Lower leg skin (tissue), 4 donors: ENCODE results near the gene VPS26B. TPM values are rescaled to one million over a fixed set of nuclear protein-coding genes. Genes with fewer than 3 reads are reported as not detected.
"Not testable (repeated sequence)": the region's sequence is repeated elsewhere in the genome, so short reads cannot be mapped to it uniquely, and the experiment has no call there.

Source experiments
- DNase-seq, 2 donors: peaks; one replicate each; pipeline ENCODE4 v3.0.0-alpha.2; 2019; ENCODE audit warnings: low spot score in 2 of 2
- H3K4me3 ChIP-seq: fragments of 200-600 bp; sonication (generic); 2 replicates; pipeline ENCODE4 v1.5.1; 2017; ENCODE audit warnings: mild to moderate bottlenecking, low read depth; ENCODE audit not compliant: poor library complexity, severe bottlenecking
- CTCF ChIP-seq, 3 donors: fragments of 450-650 bp; IDR thresholded peaks; one replicate each; pipeline ENCODE4 v1.5.1; 2016; ENCODE audit warnings: antibody characterized with exemption in 3 of 3, mild to moderate bottlenecking in 3 of 3, moderate library complexity in 2 of 3
- POLR2A ChIP-seq, 2 donors: fragments of 450-650 bp; IDR thresholded peaks; one replicate each; pipeline ENCODE4 v1.6.1; 2016 to 2017; ENCODE audit warnings: antibody characterized with exemption in 2 of 2, mild to moderate bottlenecking in 1 of 2, moderate library complexity in 1 of 2
- WGBS, 2 donors: methylation state at CpG; one replicate each; pipeline ENCODE4 v1.1.5; 2018; 5-methylcytosine and 5-hydroxymethylcytosine counted together
- intact Hi-C: fragments of 100-400 bp; cut with DNase I; formaldehyde crosslinking; loops from one replicate; pipeline ENCODE4 v1.15.0; 2023; ENCODE audit warnings: low total_unique reads
- total RNA-seq, 4 donors: library from RNA; depleted of rRNA; stranded (reverse); fragments of >200 nt; gene quantifications; one replicate each; pipeline ENCODE4 v1.1.0, GENCODE V29; 2016

VPS26B gene
- total RNA-seq, 4 donors from 2014 or later = 50.6 to 76.5 (median 64.1) TPM

GRCh38 chr11:134275534-134276395 is 51.3 kb downstream of the VPS26B start, which contains the start of gene GLB1L3:
Gene GLB1L3, plus strand, starts transcription at chr11:134276379. Its CDS starts 362 bp downstream, at chr11:134276741.
- intact Hi-C loops = no loop called here
- DNase-seq = peak in 1 of 2 donors; percentile 86
- 1 to 4% methylated on average over 47 to 64 of the region's 68 CpGs for WGBS, 2 donors
- H3K4me3 ChIP-seq = peak within 1 kb of the TSS; percentile 6
- TF ChIP-seq CTCF (IDR thresholded peaks at IDR 0.05) = no peak
- TF ChIP-seq POLR2A (IDR thresholded peaks at IDR 0.05) = no peak

DNA sequence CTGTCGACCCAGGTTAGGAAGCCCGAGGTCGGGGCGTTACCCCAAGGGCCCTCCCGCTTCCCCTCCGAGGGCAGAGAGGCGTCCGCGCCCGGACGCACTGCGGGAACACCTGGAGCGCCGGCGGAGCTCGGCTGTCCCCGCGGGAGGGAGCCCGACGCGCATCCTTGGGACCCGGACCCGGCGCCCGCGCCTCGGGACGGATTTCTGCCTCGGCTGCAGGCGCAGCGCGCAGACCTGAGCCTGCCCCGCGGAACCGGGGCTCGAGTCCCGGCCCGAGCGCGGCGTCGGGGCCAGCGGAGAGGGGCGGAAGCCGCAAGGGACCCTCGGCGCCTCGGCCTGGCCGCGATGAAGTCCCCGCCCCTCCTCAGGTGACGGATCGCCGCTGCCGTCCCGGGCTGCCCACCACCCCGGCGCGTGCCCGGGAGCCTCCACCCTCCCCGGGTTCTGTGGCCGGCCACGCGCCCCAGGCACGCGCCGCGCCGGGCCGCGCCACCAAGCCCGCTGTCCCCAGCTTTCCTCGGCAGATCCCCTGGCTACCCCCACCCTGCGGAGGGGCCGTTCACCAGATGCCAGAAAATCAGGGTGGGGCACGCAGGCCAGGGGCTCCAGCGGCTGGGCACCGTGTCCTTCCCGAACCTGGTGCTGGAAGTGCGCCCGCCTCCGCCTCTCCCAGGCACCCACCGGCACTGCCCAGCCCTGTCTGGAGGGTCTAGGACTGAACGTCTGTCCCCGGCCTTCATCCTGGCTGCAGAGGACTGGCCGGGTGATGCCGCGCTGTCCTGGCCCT is 52.1 kb downstream of the VPS26B start:
- DNase-seq = peak in 1 of 2 donors; percentile 79
- WGBS, 2 donors = 1 to 5% methylated on average over 26 to 32 of the region's 88 CpGs
- TF ChIP-seq POLR2A (IDR thresholded peaks at IDR 0.05) (no peak), CTCF (IDR thresholded peaks at IDR 0.05) (no peak)
- intact Hi-C loops = no loop called here
- peak overlapping the region; percentile 6 for H3K4me3 ChIP-seq

- 35 to 37% methylated on average over 36 of the region's 36 CpGs for WGBS, 2 donors
- TF ChIP-seq POLR2A (IDR thresholded peaks at IDR 0.05) (no peak), CTCF (IDR thresholded peaks at IDR 0.05) (no peak)
Measured at GRCh38 chr11:134277183-134278001, 52.9 kb downstream of the VPS26B start.

DNA sequence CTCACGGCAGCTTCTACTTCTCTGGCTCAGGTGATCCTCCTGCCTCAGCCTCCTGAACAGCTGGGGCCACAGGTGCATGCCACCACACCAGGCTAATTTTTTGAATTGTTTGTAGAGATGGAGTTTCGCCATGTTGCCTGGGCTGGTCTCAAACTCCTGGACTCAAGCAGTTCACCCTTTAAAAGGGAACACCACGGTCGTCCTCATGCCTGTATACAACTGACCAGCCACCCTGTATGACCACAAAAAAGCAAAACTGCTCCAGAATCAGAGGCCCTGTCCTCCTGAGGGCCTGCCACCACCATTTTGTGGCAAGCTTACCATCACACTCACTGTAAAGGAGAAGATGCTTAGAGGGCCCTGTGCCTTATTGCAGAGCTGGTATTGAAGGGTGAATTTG is 53.9 kb downstream of the VPS26B start:
- TF ChIP-seq CTCF (IDR thresholded peaks at IDR 0.05) (no peak), POLR2A (IDR thresholded peaks at IDR 0.05) (no peak)
- 93 to 94% methylated on average over 4 of the region's 4 CpGs for WGBS, 2 donors
- intact Hi-C loops = no loop called here
- no peak overlapping the region for H3K4me3 ChIP-seq
- peak; percentile 3 to 45 for DNase-seq

More at GRCh38 chr11:134277183-134278001, 52.9 kb downstream of the VPS26B start:
- H3K4me3 ChIP-seq = no peak overlapping the region
- peak; percentile 10 to 67 for DNase-seq
- intact Hi-C loops = no loop called here

DNA sequence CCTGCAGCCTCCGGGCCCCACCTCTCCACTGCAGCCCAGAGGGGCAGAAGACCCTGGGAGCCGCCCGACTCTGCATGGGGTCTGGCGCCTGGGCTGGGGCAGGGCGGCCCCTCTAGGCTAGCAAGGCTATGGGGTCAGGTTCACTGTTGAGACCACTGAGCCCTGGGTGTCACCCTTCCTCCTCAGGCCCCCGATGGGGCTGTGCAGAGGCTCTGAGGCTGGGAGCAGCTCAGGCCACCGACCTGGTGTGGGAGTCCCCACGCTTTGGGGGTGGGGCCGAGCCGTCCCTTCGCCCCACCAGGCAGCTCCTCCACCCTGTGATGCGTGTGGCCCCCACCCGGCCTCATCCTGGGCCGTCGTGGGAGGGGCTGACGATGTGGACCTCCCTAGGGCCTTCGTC is 57.2 kb downstream of the VPS26B start:
- H3K4me3 ChIP-seq, intact Hi-C loops: not testable (repeated sequence)
- peak in 1 of 2 donors; percentile 58 for DNase-seq
- 92 to 93% methylated on average over 2 to 9 of the region's 17 CpGs for WGBS, 2 donors
